Right ventricle myocardium inferior (tissue), 1 donor: Measurements from ENCODE around the gene EXOC6B. TPM values are rescaled to one million over a fixed set of nuclear protein-coding genes. Genes with fewer than 3 reads are reported as not detected.
A peak's percentile ranks its signal among the peaks of the same experiment; 100 is the strongest.

Experiments
- ATAC-seq: fragments of 200-7000 bp; cut with Tn5 transposase; one replicate; pipeline ENCODE4 v1.9.1; 2020; ENCODE audit warnings: mild to moderate bottlenecking, moderate library complexity
- DNase-seq: peaks from one replicate; pipeline ENCODE4 v3.0.0; 2021; ENCODE audit errors: missing footprints
- intact Hi-C: fragments of 100-400 bp; cut with DNase I; formaldehyde crosslinking; loops from one replicate; pipeline ENCODE4 v1.11.0; 2022
- total RNA-seq: library from RNA; stranded (reverse); fragmentation: NEBNext Ultra II Directional; extraction: Animal tissue kit (Norgen Biotek cat#: 25700); gene quantifications from one replicate; pipeline ENCODE4 v1.2.1, GENCODE V29; 2021
- donor health status: DM: no; HTN: yes; CAD: no; lungs with severe emphysema.

The EXOC6B gene
- total RNA-seq, 1 donor from 2014 or later, result 117 TPM

- intact Hi-C loops, result no loop called here
- ATAC-seq (no peak), DNase-seq (no peak)
These were observed 533.4 kb downstream of the EXOC6B start for GRCh38 chr2:72292433-72292832.

GRCh38 chr2:72291059-72291458 is 534.8 kb downstream of the EXOC6B start:
- intact Hi-C loops, result no loop called here
- DNase-seq (no peak), ATAC-seq (no peak)

DNA sequence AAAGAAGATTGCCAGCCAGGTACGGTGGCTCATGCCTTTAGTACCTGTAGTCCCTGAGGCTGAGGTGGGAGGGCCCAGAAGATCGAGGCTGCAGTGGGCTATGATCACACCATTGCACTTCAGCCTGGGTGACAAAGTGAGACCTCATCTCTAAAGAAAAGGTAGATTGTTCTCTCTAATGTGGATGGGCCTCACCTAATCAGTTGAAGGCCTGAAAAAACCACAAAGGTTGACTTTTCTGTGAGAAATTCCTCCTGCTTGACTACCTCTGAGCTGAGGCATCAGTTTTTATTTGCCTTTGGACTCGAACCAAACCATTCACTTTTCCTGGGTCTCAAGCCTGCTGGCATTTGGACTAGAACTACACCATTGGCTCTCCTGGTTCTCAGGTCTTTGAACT is 536.1 kb downstream of the EXOC6B start:
- DNase-seq (no peak), ATAC-seq (no peak)
- intact Hi-C loops, result no loop called here

DNA sequence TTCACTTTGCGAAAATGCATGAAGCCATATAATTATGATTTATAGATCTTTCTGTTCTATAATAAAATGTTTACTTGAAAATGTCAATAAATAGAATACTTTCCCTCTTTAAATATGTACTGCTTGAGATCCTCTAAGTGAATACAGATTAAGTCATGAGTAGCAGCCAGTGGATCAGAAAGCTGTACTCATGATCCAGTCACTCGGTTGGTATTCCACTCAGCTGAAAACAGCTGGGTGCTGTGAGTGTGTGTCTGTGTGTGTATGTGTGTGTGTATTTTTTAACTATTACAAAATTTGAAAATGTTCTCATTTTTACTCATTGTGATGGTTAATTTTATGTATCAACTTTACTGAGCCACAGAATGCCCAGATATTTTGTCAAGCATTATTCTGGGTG is 536.5 kb downstream of the EXOC6B start:
- DNase-seq (no peak), ATAC-seq (no peak)
- intact Hi-C loops, result no loop called here

DNA sequence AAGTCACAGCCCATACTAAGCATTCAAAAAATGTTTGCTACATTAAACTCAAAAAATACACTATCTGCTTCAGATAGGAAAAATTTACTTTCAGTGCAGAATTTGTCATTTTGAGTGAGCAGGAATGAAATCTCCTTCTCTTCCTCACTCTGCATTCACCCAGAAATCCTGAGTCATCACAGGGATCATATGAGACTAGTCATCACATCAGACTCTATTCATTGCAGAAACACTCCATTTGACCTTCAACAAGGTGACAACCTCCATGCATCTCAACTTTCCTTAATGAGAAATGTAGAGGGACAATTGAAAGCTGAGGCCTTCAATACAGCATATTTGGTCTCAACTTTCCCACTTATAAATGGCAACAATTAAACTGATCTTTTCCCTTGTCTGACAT is 547.8 kb downstream of the EXOC6B start:
- DNase-seq (no peak), ATAC-seq (no peak)
- intact Hi-C loops, result no loop called here

GRCh38 chr2:72276876-72277275 is 549.0 kb downstream of the EXOC6B start:
- DNase-seq (no peak), ATAC-seq (no peak)
- intact Hi-C loops, result no loop called here

GRCh38 chr2:72276356-72276755 is 549.5 kb downstream of the EXOC6B start:
- ATAC-seq, result no peak

GRCh38 chr2:72275084-72275483 is 550.7 kb downstream of the EXOC6B start:
- DNase-seq, result no peak
- intact Hi-C loops, result no loop called here
- ATAC-seq, result no peak

More at GRCh38 chr2:72276356-72276755, 549.5 kb downstream of the EXOC6B start:
- intact Hi-C loops, result no loop called here
- DNase-seq, result no peak

GRCh38 chr2:72274380-72274797 is 551.4 kb downstream of the EXOC6B start:
- DNase-seq (no peak), ATAC-seq (no peak)
- intact Hi-C loops, result no loop called here

GRCh38 chr2:72273384-72273783 is 552.4 kb downstream of the EXOC6B start:
- intact Hi-C loops, result no loop called here
- no peak for ATAC-seq
- no peak for DNase-seq

DNA sequence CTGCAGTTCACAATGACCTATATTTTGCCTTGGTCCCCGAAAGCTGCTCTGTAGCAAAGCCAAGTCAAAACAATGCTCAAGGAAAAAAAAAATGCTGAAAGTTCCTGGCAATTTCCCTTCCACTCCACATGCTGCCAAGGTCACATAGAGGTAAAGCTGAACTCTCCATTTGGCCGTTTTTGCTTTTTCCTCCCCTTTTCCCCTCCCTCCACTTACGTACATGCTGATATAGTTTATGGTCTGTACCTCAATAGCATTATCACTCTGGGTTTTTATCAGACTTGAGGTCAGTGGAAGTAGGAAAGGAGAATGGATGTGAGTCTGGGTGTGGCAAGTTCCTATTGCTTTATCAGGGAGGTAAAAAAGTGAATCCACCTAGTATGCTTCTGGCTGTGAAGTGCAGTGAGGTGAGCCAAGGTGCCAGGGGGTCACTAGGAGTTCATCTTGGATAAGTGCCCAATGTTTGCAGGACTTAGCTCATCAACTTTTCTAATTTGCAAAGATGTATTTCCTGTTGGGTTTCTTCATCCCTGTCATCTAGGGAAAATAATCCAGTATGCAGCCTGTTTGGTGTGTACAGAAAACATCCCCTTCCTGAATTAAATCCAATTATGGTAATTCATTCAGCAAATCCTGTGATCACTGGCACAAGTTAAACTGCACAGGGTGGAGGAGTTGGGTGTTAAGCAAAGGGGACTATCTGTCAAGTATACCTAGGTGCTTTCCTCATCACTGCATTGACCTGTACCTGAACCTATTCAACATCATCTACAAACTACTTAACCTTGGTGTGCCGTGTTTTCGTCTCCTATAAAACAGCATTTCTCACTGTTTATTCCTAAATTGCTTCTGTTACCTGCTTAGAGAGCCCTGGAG is 553.8 kb downstream of the EXOC6B start:
- DNase-seq (no peak), ATAC-seq (peak; percentile 23)
- intact Hi-C loops, result no loop called here

DNA sequence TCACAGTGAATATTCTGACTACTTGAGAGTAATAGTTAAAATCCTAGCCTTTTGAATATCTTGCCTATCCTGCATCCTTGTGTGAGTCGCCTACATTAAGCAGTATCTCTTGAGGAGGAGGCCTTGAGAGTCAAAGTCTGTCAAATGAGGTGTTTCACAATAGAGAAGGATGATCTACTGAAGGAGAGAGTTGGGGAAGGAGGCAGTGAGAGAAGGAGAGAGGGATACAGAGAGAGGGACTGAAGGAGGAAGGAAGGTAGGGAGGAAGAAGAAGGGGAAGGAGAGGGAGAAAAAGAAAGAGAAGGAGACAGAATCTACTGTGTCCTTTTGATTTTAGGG is 554.6 kb downstream of the EXOC6B start:
- no peak for DNase-seq
- intact Hi-C loops, result no loop called here
- ATAC-seq, result no peak

- intact Hi-C loops, result no loop called here
These were observed 555.1 kb downstream of the EXOC6B start for GRCh38 chr2:72270556-72271275.

DNA sequence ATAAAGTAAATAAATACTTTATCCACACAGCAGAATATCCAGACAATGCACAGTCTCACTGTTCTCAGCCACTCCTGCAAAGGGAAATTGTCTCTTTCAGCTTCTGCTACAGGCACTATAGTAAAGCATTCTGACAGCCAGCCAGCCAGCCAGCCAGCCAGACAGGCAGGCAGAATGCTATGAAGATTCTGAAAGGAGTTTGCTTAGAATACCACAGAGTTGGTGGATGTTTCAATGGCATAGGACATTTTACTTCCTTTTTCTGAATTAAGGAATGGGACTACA is 562.1 kb downstream of the EXOC6B start:
- ATAC-seq, result peak; percentile 44
- intact Hi-C loops, result no loop called here
- DNase-seq, result no peak

More at GRCh38 chr2:72270556-72271275, 555.1 kb downstream of the EXOC6B start:
- ATAC-seq (no peak), DNase-seq (no peak)

DNA sequence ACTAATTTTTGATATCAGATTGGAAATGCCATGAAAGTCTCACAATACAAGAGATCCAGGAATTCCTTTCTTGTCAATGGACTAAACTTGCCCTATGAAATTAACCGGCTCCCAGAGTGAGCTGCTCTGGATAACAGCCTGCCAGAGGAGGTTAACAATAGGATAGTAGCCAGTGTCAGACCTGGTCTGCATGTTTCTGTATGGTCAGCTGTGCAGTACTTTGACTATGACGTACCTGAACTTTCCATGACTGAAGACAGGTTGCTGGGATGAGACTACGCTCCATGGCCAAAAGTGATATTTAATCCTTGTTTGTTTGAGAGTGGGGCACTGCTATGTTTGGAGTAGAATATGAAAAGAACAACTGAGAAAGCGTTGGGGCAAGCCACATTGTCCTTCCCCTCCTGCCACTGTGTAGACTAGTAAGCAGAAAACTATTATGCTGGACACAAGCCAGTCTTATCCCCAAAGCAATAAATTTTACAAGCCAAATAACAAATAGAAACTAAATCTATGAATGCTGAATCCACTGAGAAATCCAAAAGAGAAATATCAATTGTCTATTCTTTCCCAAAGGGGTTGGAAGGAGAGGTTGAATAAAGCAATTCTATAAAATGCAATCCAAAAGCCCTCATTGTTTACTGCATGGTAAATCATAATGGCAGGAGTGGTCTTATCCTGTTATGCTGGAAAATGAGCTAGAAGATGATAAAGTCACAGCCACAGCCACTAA is 562.6 kb downstream of the EXOC6B start:
- ATAC-seq (peak; percentile 57), DNase-seq (no peak)
- intact Hi-C loops, result no loop called here

- DNase-seq (no peak), ATAC-seq (no peak)
- intact Hi-C loops, result no loop called here
These were observed 564.8 kb downstream of the EXOC6B start for GRCh38 chr2:72261076-72261475.

DNA sequence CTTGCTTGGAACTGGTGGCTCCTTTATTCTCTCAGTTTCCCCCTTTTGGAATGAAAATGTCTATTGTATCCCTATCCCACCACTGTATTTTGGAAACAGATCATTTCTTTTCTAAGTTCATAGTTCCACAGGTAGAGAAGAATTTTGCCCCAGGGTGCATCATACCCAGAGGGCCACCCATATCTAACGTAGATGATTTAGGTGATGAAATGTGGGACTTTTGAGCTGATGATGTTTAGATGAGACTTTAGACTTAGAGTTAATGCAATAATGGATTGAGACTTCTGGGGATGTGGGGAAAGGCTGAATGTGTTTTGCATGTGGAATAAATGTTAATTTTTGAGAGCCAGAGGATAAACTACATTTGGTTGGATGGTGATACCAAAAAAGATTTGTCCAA is 570.3 kb downstream of the EXOC6B start:
- no peak for ATAC-seq
- intact Hi-C loops, result no loop called here
- no peak for DNase-seq

DNA sequence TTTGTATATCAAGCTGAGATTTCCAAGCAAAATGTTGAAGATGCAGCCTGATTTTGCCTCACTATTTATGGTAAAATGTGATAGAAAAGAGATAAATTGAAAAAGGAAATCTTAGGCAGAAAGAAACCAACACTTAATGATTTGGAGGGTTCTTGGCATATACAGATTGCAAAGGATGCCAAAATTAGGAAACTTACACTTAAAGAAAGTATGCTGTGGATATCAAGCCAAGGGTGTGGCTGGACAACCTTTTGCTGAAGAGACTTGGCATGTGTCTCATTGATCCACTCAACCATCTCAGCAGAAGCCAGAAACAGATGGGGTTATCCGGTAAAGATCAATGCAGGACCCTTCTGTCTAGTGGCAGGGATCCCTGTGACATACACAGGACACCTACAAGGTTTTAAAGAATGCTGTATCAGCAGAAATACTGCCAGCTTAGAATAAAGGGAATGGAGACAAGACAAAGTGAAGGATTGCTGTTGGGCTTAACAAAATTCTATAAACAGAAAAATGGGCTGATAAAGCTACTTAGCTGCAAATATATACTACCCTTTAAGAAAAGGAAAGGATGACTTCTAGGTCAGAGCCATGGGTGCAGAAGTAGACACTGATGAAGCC is 570.9 kb downstream of the EXOC6B start:
- ATAC-seq (no peak), DNase-seq (no peak)
- intact Hi-C loops, result no loop called here

GRCh38 chr2:72238311-72238710 is 587.5 kb downstream of the EXOC6B start:
- intact Hi-C loops, result no loop called here
- no peak for DNase-seq
- ATAC-seq, result no peak
